Large intestine (tissue), 3 donors: ENCODE results near the gene PRKD1. TPM values are rescaled to one million over a fixed set of nuclear protein-coding genes. Genes with fewer than 3 reads are reported as not detected.

Experiments used
- DNase-seq, 2 donors: peaks; one replicate each; pipeline versions ENCODE4 v3.0.0 to v3.0.0-alpha.2; 2013
- H3K27ac ChIP-seq: one replicate; pipeline ENCODE4 v1.5.1; 2013; ENCODE audit warnings: low read length
- H3K27me3 ChIP-seq: 2 replicates; pipeline ENCODE4 v1.6.1; 2013; ENCODE audit warnings: low read length; ENCODE audit not compliant: control insufficient read depth, insufficient read depth
- H3K36me3 ChIP-seq: 2 replicates; pipeline ENCODE4 v1.6.1; 2013; ENCODE audit warnings: low read length; ENCODE audit not compliant: control insufficient read depth, insufficient read depth
- H3K4me1 ChIP-seq: one replicate; pipeline ENCODE4 v1.6.1; 2013; ENCODE audit warnings: low read length; ENCODE audit not compliant: control insufficient read depth, insufficient read depth
- H3K4me3 ChIP-seq: one replicate; pipeline ENCODE4 v1.5.1; 2013; ENCODE audit warnings: low read length
- H3K9me3 ChIP-seq: one replicate; pipeline ENCODE4 v1.6.1; 2013; ENCODE audit warnings: mild to moderate bottlenecking, low read depth, low read length, moderate library complexity; ENCODE audit not compliant: control insufficient read depth
- WGBS: methylation state at CpG from one replicate; pipeline ENCODE4 v1.1.5; 2013; ENCODE audit warnings: low lambda C conversion rate; ENCODE audit not compliant: insufficient coverage; 5-methylcytosine and 5-hydroxymethylcytosine counted together
- polyA plus RNA-seq: library from polyadenylated mRNA; unstranded; fragments of 120-200 nt; gene quantifications from one replicate; pipeline ENCODE4 v1.2.1, GENCODE V29; 2013

The PRKD1 gene
- polyA plus RNA-seq, 1 donor, result 18.6 TPM

GRCh38 chr14:29926701-29927375 lies 809 bp downstream of the PRKD1 start:
- Histone ChIP-seq H3K4me1 (peaks cover 7% of the 10 kb centered on the region), H3K4me3 (peak overlapping the region; percentile 85), H3K36me3 (no peaks in the 10 kb centered on the region), H3K27me3 (no peaks in the 10 kb centered on the region), H3K9me3 (no peaks in the 10 kb centered on the region), H3K27ac (peak overlapping the region; percentile 29)
- 0% methylated on average over 1 of the region's 51 CpGs for WGBS
- peak; percentile 32 to 71 for DNase-seq

GRCh38 chr14:29926228-29926627 lies 1.4 kb downstream of the PRKD1 start:
- Histone ChIP-seq H3K9me3 (no peaks in the 10 kb centered on the region), H3K36me3 (no peaks in the 10 kb centered on the region), H3K4me1 (peaks cover 7% of the 10 kb centered on the region), H3K4me3 (peak overlapping the region; percentile 85), H3K27ac (no peak overlapping the region), H3K27me3 (no peaks in the 10 kb centered on the region)
- no CpG with 5 or more reads among the region's 8 CpGs for WGBS
- DNase-seq, result no peak

- 43% methylated on average over 3 of the region's 3 CpGs for WGBS
- H3K9me3 ChIP-seq, result no peaks in the 10 kb centered on the region
- H3K27ac ChIP-seq, result no peak overlapping the region
- H3K27me3 ChIP-seq, result no peaks in the 10 kb centered on the region
- H3K4me1 ChIP-seq, result peaks cover 7% of the 10 kb centered on the region
- no peak for DNase-seq
- H3K36me3 ChIP-seq, result no peaks in the 10 kb centered on the region
- peak overlapping the region; percentile 4 for H3K4me3 ChIP-seq
Observed at GRCh38 chr14:29925736-29926135, 1.9 kb downstream of the PRKD1 start.

GRCh38 chr14:29925101-29925722 lies 2.4 kb downstream of the PRKD1 start:
- Histone ChIP-seq H3K36me3 (no peaks in the 10 kb centered on the region), H3K27ac (no peak overlapping the region), H3K4me3 (peak overlapping the region; percentile 4), H3K27me3 (no peaks in the 10 kb centered on the region), H3K4me1 (peaks cover 7% of the 10 kb centered on the region), H3K9me3 (no peaks in the 10 kb centered on the region)
- no CpG with 5 or more reads among the region's 5 CpGs for WGBS
- DNase-seq, result peak in 1 of 2 donors; percentile 22

- Histone ChIP-seq H3K27me3 (no peaks in the 10 kb centered on the region), H3K36me3 (no peaks in the 10 kb centered on the region), H3K9me3 (no peaks in the 10 kb centered on the region), H3K4me1 (no peaks in the 10 kb centered on the region), H3K27ac (no peak overlapping the region), H3K4me3 (no peak overlapping the region)
- no peak for DNase-seq
- 100% methylated on average over 1 of the region's 2 CpGs for WGBS
Observed at GRCh38 chr14:29919845-29920244, 7.8 kb downstream of the PRKD1 start.

- H3K27me3 ChIP-seq, result no peaks in the 10 kb centered on the region
- no peaks in the 10 kb centered on the region for H3K9me3 ChIP-seq
- DNase-seq, result no peak
- no peaks in the 10 kb centered on the region for H3K4me1 ChIP-seq
- no peak overlapping the region for H3K27ac ChIP-seq
- no peak overlapping the region for H3K4me3 ChIP-seq
- WGBS, result 92% methylated on average over 2 of the region's 2 CpGs
- H3K36me3 ChIP-seq, result no peaks in the 10 kb centered on the region
Observed at GRCh38 chr14:29918981-29919380, 8.7 kb downstream of the PRKD1 start.

- Histone ChIP-seq H3K4me1 (no peaks in the 10 kb centered on the region), H3K9me3 (peaks cover 7% of the 10 kb centered on the region), H3K27ac (no peak overlapping the region), H3K27me3 (no peaks in the 10 kb centered on the region), H3K36me3 (no peaks in the 10 kb centered on the region), H3K4me3 (no peak overlapping the region)
- peak; percentile 37 to 64 for DNase-seq
- WGBS, result no CpG with 5 or more reads among the region's 5 CpGs
Observed at GRCh38 chr14:29913566-29913965, 14.1 kb downstream of the PRKD1 start.

GRCh38 chr14:29911810-29912209 lies 15.8 kb downstream of the PRKD1 start:
- H3K27me3 ChIP-seq, result no peaks in the 10 kb centered on the region
- WGBS, result 86% methylated on average over 1 of the region's 3 CpGs

GRCh38 chr14:29908652-29909577 lies 18.7 kb downstream of the PRKD1 start:
- Histone ChIP-seq H3K4me3 (no peak overlapping the region), H3K36me3 (no peaks in the 10 kb centered on the region), H3K27me3 (no peaks in the 10 kb centered on the region), H3K27ac (no peak overlapping the region), H3K4me1 (no peaks in the 10 kb centered on the region), H3K9me3 (peaks cover 8% of the 10 kb centered on the region)
- no CpG with 5 or more reads among the region's 26 CpGs for WGBS
- no peak for DNase-seq

More at GRCh38 chr14:29911810-29912209, 15.8 kb downstream of the PRKD1 start:
- H3K27ac ChIP-seq, result no peak overlapping the region
- H3K4me1 ChIP-seq, result no peaks in the 10 kb centered on the region
- DNase-seq, result no peak
- H3K4me3 ChIP-seq, result no peak overlapping the region
- no peaks in the 10 kb centered on the region for H3K36me3 ChIP-seq
- H3K9me3 ChIP-seq, result peaks cover 8% of the 10 kb centered on the region

- WGBS, result 80% methylated on average over 1 of the region's 3 CpGs
- no peaks in the 10 kb centered on the region for H3K4me1 ChIP-seq
- no peaks in the 10 kb centered on the region for H3K27me3 ChIP-seq
- H3K27ac ChIP-seq, result no peak overlapping the region
- peaks cover 8% of the 10 kb centered on the region for H3K9me3 ChIP-seq
- H3K36me3 ChIP-seq, result no peaks in the 10 kb centered on the region
- no peak for DNase-seq
- H3K4me3 ChIP-seq, result no peak overlapping the region
Observed at GRCh38 chr14:29906256-29906870, 21.3 kb downstream of the PRKD1 start.
